Activated T-cell treated with anti-CD3 and anti-CD28 coated beads, Interleukin-2, amount 50 U/mL, for 1 hour (primary cell): ENCODE data around the gene RFX2.
"Not testable (repeated sequence)": the region's sequence is repeated elsewhere in the genome, so short reads cannot be mapped to it uniquely, and the experiment has no call there.

Experiments used
- DNase-seq: peaks from one replicate; pipeline ENCODE4 v3.0.0-alpha.2; 2020

Gene RFX2

DNA sequence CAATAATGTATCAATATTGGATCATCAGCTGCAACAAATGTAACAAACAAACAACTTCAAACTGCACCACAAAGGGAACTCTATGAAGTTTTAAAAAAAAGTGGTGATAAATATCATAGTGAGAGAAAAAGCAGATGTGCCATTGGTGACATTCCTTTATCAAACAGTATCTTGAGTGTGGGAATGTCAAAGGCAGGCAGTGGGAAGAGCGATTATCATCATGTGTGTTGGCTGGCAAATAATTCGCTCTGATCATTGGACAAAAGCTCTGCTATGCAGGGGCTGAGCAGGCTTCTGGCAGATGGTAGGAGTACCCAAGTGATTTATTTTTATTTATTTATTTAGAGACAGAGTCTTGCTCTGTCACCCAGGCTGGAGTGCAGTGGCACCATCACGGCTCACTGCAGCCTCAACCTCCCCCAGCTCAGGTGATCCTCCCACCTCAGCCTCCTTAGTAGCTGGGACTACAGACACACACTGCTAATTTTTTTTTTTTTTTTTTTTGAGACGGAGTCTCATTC is 76.5 kb downstream of the RFX2 start:
- DNase-seq, result no peak

- no peak for DNase-seq
These were observed 77.5 kb downstream of the RFX2 start for GRCh38 chr19:6032827-6033226.

DNA sequence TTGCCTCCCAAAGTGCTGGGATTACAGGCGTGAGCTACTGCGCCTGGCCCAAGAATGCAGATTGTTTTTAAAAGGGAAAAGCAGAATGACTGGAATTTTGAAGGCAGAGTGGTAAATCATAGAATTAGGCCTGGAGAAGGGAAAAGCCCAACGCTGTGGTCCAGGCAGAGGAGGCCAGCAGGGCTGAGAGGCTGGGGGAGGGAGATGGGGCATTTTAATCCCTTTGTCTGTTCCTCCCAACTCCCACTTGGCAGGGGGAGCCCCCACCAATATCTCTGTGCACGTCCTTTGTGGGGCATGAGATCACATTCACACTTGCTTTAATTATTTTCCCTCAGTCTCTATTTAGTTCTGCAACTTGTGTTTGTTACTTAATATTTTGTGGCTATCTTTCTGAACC is 77.9 kb downstream of the RFX2 start:
- no peak for DNase-seq

- no peak for DNase-seq
These were observed 80.1 kb downstream of the RFX2 start for GRCh38 chr19:6030214-6030507.

DNA sequence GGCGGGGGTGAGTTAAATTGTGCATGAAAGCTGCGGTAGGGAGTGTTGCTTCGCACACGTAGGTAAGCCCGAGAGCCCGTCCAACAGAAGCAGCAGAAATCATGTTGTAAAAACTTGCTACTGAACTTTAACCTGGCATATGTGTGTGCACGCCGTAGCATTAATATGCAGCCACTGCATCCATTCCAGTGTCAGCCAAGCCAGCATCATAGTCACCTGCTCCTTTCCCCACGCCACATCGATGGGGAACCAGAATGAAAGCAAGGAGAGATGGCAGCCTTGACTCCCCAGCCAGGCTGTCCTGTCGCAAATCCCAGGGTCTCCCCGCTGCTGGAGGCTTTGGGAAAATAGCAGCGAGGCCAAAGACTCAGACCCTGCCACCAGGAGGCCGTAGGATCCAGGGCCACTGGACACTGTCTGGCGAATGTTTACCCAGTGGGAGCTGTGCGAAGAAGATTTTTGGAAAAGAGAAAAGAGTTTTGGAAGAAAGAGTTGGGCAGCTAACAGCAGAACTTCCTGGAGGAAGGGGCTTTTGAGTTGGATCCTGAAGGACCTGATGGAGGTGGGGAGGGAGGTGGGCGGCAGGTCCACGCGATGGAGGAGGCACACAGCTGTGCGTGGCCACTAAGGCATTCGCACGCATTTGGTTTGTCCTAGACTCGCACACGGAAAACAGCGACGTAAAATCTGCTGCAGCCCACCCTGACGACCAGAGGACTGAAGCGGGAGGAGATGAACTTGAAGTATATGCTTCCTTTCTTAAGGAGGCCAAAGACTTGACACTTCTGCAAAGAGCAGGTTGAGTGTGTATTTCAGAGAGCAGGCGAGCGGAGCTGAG is 83.7 kb downstream of the RFX2 start:
- DNase-seq, result no peak

DNA sequence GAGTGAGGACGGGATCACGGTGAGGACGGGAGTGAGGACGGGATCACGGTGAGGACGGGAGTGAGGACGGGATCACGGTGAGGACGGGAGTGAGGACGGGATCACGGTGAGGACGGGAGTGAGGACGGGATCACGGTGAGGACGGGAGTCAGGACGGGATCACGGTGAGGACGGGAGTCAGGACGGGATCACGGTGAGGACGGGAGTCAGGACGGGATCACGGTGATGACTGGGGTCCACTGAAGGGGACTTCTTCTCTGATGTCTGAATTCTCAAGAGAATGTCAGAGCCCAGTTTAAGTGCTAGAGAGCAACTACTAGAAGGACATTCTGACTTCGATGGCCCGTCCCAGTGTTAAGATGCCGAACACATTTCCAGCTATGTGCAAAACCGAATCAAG is 85.5 kb downstream of the RFX2 start:
- DNase-seq, result not testable (repeated sequence)

- DNase-seq, result no peak
These were observed 86.4 kb downstream of the RFX2 start for GRCh38 chr19:6023936-6024335.

GRCh38 chr19:6023085-6023682 is 87.1 kb downstream of the RFX2 start:
- DNase-seq, result no peak

GRCh38 chr19:6022570-6023064 is 87.7 kb downstream of the RFX2 start:
- DNase-seq, result no peak

GRCh38 chr19:6021878-6022569 is 88.3 kb downstream of the RFX2 start:
- peak; percentile 72 for DNase-seq

DNA sequence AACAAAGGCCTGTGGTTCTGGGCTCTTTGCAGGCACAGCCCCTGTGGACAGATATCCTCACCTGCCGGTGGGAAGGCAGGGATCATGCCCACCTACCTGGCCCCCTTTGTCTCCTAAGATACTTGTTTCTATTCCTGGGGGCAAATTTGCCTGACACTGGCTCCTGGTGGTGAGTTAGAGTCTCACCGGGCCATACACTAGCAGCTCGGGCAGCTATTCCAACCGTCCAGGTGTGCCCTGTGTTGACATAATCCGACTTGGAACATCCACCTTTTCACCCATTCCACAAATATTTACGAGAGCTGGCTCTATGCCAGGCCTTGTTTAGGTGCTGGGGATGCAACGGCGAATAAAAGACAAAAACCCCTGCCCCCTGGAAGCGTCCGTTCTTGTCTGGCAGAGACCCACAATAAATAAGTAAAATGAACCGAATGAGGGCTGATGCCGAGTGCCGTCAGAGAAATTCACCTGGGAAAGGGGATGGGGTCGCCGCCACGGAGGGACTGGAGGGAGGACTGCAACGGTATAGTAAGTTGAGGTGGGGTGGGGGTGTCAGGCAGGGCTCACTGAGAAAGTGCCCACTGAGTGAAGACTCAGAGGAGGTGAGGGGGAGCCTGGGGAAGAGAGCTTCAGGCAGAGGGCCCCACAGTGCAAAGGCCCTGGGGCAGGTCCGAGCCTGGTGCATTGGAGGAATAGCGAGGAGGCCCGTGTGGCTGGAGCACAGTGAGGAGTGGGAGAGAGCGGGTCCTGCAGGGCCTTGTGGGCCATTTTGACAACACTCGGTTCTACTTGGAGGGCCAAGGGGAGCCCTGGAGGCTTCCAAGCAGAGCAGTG is 89.1 kb downstream of the RFX2 start:
- no peak for DNase-seq

- DNase-seq, result no peak
These were observed 90.0 kb downstream of the RFX2 start for GRCh38 chr19:6020166-6020882.

GRCh38 chr19:6018786-6019185 is 91.5 kb downstream of the RFX2 start:
- no peak for DNase-seq

DNA sequence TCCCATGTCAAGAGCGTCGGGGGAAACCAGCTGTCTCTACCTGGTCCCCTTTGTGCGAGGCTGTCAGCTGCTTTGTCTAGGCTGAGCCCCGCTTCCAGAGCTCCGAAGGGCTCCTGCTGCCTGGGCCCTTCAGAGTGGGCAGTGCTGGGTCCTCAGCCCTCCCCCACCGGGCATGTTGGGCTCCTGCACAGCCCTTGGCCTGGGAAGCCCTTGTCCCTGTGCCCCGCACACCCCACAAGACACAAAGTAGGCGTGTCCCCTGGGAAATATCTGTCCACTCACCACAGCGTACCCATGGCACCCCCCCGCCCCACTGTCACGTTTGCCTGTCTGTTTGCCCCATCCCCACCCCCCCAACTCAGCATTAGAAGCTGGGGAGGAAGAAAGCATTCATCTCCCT is 92.7 kb downstream of the RFX2 start:
- DNase-seq, result no peak

DNA sequence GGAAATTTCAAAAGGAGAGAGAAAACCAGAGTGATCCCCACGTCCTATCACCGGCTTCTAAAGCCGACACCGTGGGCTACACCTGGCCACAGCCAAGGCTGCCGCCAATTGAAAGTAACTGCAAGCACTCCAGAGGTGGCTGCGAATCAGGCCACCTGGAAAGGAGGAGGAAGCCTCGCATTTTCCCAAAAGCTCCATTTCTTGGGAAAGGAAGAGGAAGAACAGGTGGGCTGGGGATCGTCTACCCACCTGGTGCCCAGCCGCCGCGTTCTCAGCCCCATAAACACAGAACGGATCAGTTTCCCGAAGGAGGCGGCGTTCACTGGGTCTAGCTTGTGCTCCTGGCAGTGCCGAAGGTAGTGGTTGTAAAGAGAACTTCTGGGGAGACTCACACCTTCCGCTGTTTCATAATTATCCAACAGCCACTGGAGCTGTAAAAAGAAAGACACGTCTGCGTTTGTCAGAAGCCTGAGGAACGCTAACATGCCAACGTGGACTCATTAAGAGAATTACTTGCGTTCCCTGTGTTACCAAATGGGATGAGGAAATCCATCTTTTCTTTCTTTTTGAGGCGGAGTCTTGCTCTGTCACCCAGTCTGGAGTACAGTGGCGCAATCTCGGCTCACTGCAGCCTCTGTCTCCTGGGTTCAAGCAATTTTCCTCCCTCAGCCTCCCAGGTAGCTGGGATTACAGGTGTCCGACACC is 94.3 kb downstream of the RFX2 start:
- no peak for DNase-seq

DNA sequence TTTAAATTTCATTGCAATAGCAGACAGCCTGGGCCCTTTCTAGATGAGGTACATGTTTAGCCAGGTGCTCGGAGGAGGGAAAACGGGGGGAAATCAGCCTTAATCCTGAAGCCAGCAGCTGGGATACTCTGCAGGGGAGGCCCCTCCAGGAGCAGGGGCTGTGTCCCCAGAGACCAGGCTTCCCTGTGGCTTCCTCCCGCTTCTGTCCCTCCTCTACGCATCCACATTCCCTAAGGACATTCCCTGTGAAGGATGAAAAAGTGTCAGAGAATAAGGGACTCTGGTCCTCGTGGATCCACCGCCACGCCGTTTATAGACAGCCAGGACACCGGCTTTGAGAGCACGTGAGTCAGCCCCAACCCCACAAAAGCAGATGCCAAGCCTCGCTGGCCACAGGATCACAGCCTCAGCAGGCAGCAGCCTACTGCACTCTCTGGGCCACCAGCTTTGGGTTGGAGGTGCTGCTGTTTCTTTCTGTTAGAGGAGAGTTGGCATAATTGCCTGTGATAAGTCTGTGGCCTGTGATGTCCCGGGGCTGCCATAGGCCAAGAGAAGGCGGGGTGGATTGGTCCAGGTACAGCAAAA is 95.7 kb downstream of the RFX2 start:
- DNase-seq, result no peak

DNA sequence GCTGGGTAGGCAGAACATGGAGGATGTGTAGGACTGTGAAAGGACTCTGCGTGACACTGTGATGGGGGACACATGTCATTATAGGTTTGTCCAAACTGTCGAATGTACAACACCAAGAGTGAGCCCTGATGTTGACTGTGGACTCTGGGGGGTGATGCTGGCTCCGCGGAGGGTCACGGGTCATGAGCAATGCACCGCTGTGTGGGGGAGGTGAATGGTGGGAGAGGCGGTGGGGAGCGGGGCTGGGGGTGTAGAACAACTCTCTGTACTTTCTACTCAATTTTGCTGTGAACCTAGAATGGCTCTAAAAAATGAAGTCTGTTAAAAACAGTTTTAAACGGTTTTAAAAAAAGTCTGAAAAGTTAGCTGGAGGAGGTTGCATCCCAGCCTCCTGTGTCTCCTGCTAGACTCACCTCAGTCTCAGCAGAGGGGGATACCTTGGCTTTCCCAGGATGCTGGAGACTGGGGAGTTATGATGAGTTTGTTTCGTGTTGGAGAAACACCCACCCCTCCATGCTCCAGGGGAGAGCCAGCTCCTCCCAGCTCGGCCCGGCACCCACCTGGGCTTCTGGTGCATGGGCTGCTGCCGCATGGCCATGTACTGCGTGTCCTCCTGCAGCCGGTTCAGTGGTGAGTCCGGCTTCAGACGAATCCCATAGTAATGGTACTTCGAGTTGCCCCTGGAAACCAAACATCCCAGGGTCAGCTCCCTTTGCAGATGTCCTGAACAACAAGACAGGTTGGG is 97.7 kb downstream of the RFX2 start:
- DNase-seq, result no peak

DNA sequence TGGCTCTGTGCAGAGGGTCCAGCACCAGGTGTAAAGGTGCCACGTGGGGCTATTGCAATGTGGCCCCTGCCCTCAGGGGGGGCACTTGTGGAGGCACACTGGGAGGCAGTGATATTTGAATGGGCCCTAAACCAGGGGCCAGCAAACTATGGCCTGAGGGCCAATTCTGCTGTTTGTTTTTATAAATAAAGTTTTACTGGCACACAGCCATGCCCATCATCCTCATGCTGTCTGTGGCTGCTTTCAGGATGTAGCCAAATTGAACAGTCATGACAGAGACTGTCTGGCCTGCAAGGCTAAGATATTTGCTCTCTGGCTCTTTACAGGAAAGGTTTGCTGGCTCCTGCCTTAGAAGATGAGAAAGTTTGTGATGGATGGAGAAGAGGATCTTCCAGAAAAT is 98.5 kb downstream of the RFX2 start:
- DNase-seq, result no peak

- DNase-seq, result no peak
These were observed 99.1 kb downstream of the RFX2 start for GRCh38 chr19:6011206-6011605.

DNA sequence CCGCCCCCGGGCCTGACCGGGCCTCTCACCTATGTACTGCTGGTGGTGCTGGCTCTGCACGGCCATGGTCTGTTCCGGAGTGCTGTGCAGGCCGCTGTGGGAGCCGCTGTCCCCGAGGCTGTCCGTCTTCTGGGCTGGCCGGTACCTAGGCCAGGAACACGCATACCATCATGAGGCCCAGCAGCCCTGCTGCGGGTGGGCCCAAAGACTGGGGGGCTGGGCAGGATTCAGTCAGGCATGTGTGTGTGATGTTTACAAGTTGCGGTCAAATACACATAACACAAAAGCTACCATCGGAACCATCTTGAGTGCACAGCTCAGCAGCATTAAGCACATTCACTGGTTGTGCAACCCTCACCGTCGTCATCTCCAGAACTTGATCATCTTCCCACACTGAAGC is 100.2 kb downstream of the RFX2 start:
- no peak for DNase-seq
